GM12891 (cell line): ENCODE data around the gene PLPP2.

Experiments used
- POLR2A ChIP-seq: IDR thresholded peaks from 2 replicates; pipeline ENCODE4 v1.6.1; 2011; ENCODE audit warnings: low read depth, low read length, control low read depth
- SPI1 ChIP-seq: IDR thresholded peaks from 2 replicates; pipeline ENCODE4 v1.6.1; 2011; ENCODE audit warnings: low read depth, low read length, control low read depth

GRCh38 chr19:313988-314815 lies 23.0 kb upstream of the PLPP2 start:
- TF ChIP-seq POLR2A (no peak), SPI1 (no peak)
